Measurements from ENCODE around the gene PKDCC. TPM values are rescaled to one million over a fixed set of nuclear protein-coding genes. Genes with fewer than 3 reads are reported as not detected.

Gene PKDCC
- total RNA-seq, 2 donors from 2014 or later = 11.1 to 61.4 TPM

DNA sequence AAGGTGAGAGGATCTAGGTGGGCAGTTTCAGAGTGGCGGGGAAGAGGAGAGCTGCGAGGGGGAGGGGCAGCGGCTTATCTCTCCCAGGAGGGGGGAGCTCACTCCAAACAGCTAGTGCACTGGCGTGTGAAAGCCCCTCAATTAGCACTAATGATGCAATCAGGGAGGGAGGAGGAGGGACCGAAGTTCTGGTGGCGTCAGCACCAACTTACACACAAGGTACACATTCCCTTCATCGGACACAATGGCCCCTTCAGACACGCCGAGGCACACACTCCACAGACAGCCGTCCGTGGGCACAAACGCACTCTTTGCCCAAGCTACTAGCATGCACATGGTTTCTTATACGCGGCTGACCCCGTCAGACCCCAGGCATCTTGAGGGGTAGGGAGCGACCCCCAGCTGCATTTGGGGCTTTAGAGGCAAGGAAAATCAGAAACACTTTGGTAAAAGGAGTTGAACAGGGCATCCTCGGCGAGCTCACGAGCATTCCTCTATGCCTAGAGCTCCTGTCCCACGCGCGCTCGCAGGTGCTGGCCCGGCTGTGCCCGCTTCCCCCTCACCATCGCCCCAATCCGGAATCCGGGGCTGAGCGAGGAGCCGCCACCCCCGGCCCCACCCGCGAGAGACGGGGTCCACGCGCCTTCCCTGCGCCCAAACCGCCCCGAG is 868 bp upstream of the PKDCC start:
- H3K36me3 ChIP-seq = no peaks in the 10 kb centered on the region
- H3K4me3 ChIP-seq = peak overlapping the region; percentile 51 to 53
- TF ChIP-seq POLR2A (IDR thresholded peaks at IDR 0.05) = no peak
- no peak for TF ChIP-seq POLR2AphosphoS5 (IDR thresholded peaks at IDR 0.05)
- TF ChIP-seq, protein P1, sequence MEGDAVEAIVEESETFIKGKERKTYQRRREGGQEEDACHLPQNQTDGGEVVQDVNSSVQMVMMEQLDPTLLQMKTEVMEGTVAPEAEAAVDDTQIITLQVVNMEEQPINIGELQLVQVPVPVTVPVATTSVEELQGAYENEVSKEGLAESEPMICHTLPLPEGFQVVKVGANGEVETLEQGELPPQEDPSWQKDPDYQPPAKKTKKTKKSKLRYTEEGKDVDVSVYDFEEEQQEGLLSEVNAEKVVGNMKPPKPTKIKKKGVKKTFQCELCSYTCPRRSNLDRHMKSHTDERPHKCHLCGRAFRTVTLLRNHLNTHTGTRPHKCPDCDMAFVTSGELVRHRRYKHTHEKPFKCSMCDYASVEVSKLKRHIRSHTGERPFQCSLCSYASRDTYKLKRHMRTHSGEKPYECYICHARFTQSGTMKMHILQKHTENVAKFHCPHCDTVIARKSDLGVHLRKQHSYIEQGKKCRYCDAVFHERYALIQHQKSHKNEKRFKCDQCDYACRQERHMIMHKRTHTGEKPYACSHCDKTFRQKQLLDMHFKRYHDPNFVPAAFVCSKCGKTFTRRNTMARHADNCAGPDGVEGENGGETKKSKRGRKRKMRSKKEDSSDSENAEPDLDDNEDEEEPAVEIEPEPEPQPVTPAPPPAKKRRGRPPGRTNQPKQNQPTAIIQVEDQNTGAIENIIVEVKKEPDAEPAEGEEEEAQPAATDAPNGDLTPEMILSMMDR (IDR thresholded peaks at IDR 0.05) = no peak
- DNase-seq (ENCODE audit: low spot score) = no peak
- H3K4me1 ChIP-seq (replicated peaks) = no peaks in the 10 kb centered on the region
- H3K9me3 ChIP-seq = no peaks in the 10 kb centered on the region
- no peaks in the 10 kb centered on the region for H3K27me3 ChIP-seq (replicated peaks; ENCODE audit: insufficient read depth)
- WGBS = 9% methylated on average over 34 of the region's 39 CpGs
- intact Hi-C loops (cut with DNase I) = loop anchor here (5.0 to 10.0 kb wide), 3 partner anchors 40 to 112 kb away; no protein-coding TSS in a partner anchor
- H3K27ac ChIP-seq = peak overlapping the region; percentile 55 to 73

DNA sequence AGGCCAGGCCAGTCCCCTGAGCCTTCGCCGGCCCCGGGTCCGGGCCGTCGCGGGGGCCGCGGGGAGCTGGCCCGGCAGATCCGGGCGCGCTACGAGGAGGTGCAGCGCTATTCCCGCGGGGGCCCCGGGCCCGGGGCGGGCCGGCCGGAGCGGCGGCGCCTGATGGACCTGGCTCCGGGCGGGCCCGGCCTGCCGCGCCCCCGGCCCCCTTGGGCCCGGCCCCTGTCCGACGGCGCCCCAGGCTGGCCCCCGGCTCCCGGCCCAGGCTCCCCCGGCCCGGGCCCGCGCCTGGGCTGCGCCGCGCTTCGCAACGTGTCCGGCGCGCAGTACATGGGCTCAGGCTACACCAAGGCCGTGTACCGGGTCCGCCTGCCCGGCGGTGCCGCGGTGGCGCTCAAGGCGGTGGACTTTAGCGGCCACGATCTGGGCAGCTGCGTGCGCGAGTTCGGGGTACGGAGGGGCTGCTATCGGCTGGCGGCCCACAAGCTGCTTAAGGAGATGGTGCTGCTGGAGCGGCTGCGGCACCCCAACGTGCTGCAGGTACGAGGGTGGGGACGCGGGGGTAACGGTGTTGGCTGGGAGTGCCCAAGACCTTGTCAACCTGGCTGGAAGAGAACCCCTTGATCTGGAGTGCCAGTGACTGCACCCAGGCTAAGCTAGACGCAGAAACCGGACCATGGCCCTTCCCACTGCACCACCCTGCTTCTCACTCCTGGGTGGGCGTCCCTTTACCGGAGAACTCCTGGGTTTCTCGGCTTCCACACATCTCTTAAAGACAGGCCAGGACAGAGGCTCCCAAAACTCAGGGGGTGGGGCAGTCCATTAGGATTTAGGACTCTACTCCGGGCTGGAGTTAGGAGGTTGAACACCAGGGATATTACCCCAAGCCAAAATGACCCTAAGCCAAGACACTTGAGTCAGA is 739 bp downstream of the PKDCC start:
- TF ChIP-seq, protein P1 (IDR thresholded peaks at IDR 0.05) = no peak
- TF ChIP-seq POLR2A (IDR thresholded peaks at IDR 0.05) = no peak
- no peak for TF ChIP-seq POLR2AphosphoS5 (IDR thresholded peaks at IDR 0.05)
- intact Hi-C loops (cut with DNase I) = loop anchor here (5.0 to 10.0 kb wide), 3 partner anchors 39 to 114 kb away; no protein-coding TSS in a partner anchor
- no peaks in the 10 kb centered on the region for H3K36me3 ChIP-seq
- no peak for DNase-seq (ENCODE audit: low spot score)
- peak overlapping the region; percentile 60 to 64 for H3K27ac ChIP-seq
- H3K4me3 ChIP-seq = peak overlapping the region; percentile 51 to 53
- H3K9me3 ChIP-seq = no peaks in the 10 kb centered on the region
- no peaks in the 10 kb centered on the region for H3K4me1 ChIP-seq (replicated peaks)
- no peaks in the 10 kb centered on the region for H3K27me3 ChIP-seq (replicated peaks; ENCODE audit: insufficient read depth)
- WGBS = 10% methylated on average over 47 of the region's 80 CpGs

DNA sequence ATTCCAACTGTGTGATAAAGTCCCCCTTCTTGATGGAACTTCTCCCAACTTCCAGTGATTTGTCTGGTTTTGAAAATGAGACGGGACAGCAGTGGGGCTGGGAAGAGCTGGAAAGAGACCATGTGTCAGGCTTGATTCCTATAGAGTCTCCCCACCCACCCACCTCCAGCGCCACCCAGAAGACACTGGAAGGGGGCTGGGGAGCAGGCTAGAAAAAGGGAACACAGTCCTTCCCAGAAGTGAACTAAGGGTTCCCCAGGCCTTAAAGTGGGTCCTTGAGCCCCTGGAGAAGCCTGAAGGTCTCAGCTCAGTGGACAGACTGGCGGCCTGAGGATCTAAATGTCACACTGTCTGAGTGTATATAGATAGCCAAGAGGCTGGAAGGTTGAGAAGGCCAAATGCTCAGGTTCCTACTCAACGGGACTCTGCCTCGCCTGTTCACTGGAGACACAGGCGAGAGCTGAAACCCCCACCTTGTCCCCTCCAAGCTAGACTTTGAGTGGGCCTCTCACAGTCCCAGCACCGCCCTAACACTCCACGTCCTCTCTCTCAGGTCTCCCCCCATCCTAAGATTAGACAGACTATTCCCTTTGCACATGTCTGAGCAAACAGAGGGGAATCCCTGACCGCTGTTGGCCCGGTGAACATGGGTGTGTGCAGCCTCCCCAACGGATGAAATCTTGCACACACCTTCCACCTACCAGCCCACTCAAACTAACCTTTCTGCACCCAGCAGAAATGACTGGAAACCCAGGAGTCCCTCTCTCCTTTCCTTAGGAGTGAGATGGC is 1.6 kb downstream of the PKDCC start:
- WGBS = 62% methylated on average over 11 of the region's 11 CpGs
- DNase-seq (ENCODE audit: low spot score) = no peak
- no peaks in the 10 kb centered on the region for H3K36me3 ChIP-seq
- no peak for TF ChIP-seq POLR2AphosphoS5 (IDR thresholded peaks at IDR 0.05)
- TF ChIP-seq, protein P1 (IDR thresholded peaks at IDR 0.05) = no peak
- intact Hi-C loops (cut with DNase I) = loop anchor here (5.0 to 10.0 kb wide), 3 partner anchors 38 to 115 kb away; no protein-coding TSS in a partner anchor
- H3K27ac ChIP-seq = peak overlapping the region; percentile 60 to 64
- H3K4me1 ChIP-seq (replicated peaks) = no peaks in the 10 kb centered on the region
- no peaks in the 10 kb centered on the region for H3K9me3 ChIP-seq
- no peaks in the 10 kb centered on the region for H3K27me3 ChIP-seq (replicated peaks; ENCODE audit: insufficient read depth)
- peak overlapping the region; percentile 51 to 53 for H3K4me3 ChIP-seq

DNA sequence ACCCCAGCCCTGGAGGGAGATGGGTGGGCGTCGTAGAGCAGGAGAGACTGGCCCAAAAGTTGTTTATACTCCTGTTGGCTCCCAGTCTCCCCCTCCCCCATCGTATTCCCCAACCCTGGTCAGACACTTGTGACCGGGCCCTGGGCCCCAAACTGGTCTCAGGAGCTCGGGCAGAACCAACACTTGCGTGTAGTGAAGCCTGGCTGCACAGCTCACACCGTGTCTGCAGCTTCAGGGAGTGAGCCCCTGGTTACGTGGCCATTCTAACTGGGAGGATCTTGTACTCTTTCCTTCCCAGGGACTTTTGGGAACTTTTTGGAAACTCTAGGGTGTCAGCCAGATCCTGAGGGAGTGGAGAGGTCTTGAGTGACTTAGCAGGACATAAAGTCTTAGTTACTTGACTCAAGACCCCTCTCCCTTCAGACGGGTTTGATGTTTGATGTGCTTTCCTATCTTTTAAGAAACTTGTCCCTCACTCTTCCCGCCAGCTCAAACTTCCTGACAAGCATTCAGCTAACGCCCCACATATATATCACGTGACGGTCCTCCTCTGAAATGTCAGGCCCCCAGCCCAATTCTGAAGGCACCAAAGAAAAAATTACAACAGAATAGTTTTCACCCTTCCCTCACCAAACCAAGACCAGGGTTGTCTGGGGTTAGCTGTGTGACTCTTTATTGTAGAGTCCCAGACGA is 2.3 kb downstream of the PKDCC start:
- no peak for DNase-seq (ENCODE audit: low spot score)
- peak overlapping the region; percentile 51 to 53 for H3K4me3 ChIP-seq
- no peak for TF ChIP-seq POLR2A (IDR thresholded peaks at IDR 0.05)
- TF ChIP-seq POLR2AphosphoS5 (IDR thresholded peaks at IDR 0.05) = no peak
- TF ChIP-seq, protein P1 (IDR thresholded peaks at IDR 0.05) = no peak
- intact Hi-C loops (cut with DNase I) = no loop called here
- no peaks in the 10 kb centered on the region for H3K4me1 ChIP-seq (replicated peaks)
- no peaks in the 10 kb centered on the region for H3K36me3 ChIP-seq
- H3K27me3 ChIP-seq (replicated peaks; ENCODE audit: insufficient read depth) = no peaks in the 10 kb centered on the region
- H3K27ac ChIP-seq = peak overlapping the region; percentile 60 to 64
- WGBS = 67% methylated on average over 14 of the region's 14 CpGs
- no peaks in the 10 kb centered on the region for H3K9me3 ChIP-seq
